GM18861 (cell line): ENCODE results near the gene HCRTR1.

Experiments used
- ATAC-seq: cut with Tn5 transposase; IDR thresholded peaks from one replicate; pipeline ENCODE4 v1.9.1; 2021; ENCODE audit not compliant: unreplicated experiment

Gene HCRTR1

DNA sequence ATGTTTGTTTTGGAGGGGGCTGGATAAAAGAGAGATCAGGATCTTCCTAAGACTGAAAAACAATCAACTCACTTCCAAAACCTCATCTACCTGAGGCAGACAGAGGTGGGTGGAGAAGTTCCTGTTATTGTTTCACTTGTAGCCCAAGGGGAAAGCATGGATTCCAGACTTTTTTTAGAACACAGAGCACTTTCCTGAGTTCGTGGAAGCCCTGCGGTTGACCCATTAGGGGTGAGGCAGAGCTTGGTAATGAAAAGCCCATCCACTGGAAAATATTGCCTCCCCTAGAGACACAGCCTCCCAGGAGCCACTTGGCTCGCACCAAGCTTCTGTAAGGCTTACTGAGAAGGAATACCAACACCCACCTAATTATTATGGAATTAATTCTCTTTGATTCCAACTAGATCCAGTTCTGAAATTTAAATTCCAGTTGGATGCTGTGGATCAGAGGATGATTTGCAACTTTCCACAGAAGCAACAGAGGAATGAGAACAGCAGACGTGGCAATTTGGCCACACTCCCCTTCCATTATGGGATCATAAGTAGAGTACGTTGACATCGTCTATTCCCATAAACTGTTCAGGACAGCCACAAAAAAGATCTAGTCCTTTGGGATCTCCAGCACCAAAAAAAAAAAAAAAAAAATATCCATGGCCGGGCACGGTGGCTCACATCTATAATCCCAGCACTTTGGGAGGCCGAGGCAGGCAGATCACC lies 31.3 kb downstream of the HCRTR1 start:
- no peak for ATAC-seq

DNA sequence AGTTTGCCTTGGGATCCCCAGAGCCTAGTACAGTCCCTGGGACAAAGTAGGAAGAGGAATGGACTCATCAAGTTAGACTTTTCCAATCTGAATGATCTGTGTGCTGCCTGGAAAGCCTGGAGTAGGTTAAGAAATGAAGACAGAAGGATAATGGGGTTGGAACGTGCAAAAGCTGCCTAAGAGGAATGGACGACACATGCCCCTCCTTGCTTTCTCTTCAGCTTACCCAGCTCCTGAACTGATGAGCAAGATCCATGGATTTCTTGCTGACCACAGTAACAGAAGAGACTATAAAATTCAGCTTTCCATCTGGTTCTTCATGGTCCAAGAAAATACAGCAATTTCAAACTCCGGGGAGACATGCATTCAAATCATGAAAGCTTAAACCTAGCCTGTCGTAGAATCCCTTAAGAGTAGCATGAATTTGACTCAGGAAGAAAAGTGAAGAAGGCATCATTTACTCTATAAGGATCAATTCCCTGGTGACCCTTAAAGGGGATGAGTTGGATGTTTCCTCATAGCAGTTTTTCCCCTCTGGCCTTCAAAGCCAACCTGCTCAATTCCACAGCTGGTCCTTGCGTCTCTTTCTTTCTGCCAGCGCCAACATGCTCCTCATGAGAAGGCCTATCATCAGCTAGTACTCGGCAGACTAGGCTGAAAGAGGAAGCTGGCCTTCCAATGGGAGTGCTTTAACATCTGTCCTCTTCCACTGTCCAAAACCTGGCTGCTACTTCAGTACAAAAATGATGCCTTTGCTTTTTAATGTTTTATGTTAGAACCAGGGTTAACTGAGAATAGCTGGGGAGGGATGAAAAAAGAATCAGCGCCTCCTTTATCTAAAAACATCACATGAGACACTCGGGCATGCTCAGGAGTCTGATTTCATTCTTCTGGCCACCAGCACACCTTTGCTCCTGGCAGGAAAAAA lies 32.9 kb downstream of the HCRTR1 start:
- ATAC-seq = no peak

DNA sequence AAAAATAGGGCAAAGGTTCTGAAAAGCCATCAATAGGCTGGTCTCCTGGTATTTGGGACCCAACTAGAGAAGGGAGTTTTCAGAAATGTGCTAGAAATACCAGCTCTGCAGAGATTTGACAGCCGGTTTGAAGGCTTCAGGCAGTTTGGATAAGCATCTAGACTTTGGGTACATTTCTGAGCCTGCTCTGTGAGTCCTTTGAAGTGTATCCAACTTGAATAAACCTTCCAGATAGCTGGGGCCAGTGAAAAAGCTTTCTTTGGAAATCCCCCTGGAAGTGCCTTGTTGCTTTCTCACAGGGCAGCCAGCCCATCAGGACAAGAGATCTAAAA lies 33.6 kb downstream of the HCRTR1 start:
- no peak for ATAC-seq

DNA sequence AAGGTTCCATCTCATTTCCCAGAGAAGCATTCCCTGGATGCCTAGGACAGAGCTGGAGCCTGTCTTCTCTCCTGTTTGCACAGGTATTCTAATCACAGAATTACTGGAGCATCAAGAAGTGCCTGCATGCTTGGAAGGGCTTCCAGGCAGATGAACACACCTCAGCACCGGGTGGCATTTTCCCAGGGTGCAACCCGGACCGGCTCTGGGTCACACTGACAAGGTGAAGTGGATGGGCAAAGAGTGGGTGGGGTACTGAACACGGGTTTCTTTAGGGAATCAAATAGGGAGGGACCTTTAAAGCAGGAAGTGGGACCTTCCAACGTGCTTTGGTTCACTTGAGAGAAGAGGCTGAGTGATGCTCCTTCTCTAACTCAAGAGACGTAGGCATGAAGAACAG lies 34.3 kb downstream of the HCRTR1 start:
- no peak for ATAC-seq

DNA sequence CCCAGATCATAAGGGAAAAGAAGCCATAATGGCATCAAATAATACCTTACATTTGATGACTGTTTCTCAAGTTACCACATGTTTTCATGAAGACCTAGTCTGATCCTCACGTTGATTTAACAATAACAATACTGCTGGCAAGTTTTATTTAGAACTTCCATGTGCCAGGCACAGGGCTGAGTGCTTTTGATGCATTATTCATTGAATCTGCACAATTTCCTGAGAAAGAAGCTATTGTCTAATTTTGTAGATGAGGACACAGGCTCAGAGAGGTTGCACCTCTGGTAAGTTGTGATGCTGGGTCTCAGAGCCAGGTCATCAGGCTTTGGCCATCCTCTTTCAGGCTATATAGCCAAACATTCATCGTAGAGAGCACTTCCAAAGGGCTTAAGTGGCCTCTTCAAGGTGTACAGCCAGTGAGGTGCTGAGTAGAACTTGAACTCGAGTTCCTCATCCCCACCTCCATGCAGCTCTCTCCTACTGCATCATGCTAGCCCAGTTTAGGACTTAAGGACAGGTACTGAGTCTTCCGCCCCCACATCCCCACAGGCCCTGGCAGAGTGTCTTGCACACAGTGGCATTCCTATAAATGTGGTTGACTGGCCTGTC lies 35.5 kb downstream of the HCRTR1 start:
- ATAC-seq = no peak

DNA sequence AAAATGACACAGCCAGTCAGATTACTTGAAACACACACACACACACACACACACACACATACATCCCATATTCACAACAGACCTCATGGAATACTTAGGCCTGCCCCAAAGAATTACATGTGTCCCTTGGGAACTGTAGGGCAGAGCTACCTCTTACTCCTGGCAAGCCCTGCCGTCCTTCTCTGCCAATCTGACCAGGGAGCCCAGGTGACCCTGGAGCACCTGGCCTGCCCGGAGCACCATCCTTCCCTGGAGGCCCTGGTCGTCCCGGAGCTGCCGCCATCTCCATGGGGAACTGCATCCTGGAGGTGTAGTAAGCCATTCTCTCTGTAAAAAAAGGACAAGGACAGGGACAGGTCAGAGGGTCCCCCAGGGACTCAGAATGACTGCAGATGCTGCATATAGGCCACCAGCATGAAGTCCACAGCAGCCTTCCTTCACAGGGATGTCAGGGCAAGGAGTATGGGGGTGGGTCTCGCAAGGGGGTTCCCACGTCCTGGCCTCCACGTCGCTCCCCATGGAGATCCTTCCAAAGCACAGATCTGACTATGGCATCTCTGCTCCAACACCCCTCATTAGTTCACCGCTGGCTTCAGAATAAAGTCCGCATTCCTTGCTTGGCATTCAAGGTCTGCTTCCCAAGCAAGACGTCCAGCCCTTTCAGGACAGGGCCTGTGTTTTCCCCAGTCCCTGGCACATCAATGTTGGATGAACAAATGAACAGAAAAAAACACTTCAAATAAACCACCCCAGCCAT lies 36.4 kb downstream of the HCRTR1 start:
- no peak for ATAC-seq

DNA sequence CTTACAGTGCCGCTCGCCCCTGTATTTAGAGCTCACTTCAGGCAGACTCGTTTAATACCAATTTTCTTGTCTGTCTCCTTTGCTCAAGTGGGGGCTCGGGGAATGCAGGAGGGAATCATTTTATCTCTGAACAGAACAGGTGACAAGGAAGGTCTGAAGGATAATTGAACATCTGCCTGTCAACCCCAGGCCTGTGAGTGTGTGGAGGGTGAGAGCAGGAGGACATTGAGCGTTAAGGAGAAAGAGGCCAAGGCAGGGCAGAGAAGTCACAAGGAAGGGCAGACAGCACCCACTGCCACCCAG lies 36.9 kb downstream of the HCRTR1 start:
- ATAC-seq = no peak

DNA sequence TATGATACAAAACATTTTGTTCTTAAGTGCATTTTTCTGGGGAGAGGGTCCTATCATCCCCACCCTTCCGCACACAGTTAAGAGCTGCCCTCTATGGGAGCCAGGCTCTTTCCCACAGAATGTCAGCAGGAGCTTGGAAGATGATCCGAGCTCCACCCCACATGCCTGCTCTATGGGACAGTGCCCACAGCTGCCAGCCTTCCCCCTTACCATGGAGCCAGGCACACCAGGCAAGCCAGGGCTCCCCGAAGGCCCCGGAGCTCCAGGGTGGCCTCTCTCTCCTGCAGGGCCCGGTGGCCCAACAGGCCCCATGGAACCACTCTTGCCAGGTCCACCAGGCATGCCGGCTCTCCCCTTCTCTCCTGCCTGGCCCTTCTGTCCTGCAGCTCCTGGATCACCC lies 37.6 kb downstream of the HCRTR1 start:
- ATAC-seq = no peak

DNA sequence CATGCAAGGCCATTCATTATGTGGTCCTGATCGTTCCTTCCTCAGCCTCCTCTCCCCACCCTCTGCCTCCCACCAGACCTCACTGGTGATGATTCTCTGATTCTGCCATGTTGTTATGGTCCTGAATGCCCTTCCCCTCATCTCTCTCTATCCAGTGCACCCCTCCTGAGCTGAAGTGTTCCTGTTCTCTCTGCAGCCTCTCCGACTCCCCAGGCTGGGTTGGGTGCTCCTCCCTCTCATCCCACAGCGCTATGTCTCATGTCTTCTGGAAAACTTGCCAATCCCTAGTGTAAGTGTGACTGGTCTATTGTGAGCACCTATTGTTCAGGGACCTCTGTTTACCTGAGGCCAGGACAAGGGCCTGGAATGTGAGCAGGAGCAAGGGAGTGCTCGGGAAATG lies 38.3 kb downstream of the HCRTR1 start:
- no peak for ATAC-seq

DNA sequence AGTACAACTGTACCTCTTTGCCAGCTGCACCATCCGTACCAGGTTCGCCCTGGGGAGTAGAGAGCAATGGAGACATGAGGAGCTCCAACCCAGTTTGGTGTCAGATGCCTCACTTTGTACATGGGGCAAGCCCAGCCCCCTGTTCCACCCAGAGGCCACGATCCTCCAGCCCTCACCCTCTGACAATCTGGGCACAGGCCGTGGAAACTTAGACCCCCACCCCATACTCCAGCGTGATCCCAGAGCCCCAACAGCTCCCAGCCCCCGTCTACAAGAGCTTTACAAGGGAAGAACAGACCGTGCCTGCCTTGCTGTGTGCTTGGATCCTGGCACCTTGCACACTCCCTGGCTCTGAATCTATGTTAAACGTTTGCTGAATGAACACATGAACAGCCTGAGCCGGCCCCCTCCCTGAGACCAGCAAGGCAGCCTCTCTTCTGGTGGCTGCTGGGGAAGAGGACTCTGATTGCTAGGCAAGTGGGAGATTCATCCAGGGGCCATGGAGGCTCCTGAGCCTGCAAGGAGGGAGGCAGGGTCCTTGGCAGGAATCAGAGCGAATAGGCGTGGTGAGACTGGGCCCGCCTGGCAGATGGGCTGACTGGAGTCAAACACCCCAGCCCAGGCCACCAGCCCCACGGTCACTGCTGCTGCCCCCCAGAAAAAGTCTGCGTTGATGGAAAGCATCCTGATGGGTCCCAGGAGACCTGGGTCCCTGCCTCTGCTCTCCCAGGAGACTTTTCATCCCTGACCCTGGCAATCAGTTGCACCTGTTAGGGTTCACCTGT lies 39.7 kb downstream of the HCRTR1 start:
- no peak for ATAC-seq

DNA sequence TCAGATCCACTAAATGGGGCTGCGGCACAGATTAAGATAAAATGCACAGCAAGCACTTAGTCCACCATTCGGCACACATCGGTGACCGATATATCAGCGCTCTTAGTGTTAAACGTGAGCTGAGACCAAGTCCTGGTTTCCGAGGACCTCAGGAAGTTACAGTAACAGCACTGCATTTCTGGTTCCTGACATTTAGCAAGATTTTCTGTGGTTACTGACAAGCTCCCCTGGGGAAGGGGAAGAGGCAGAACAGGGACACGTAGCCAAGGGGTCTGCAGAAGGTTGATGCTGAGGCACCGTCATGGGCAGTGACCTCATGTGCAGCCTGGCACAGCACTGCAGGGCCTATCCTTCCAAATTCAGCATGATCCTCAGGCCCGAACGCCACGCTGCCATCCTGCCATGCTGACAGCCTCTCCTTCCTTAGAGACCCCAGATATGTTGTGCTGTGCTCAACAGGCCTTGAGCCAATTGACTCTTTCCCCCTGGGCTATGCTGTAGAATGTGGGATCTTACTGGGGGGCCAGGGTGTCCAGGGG lies 40.6 kb downstream of the HCRTR1 start:
- no peak for ATAC-seq

DNA sequence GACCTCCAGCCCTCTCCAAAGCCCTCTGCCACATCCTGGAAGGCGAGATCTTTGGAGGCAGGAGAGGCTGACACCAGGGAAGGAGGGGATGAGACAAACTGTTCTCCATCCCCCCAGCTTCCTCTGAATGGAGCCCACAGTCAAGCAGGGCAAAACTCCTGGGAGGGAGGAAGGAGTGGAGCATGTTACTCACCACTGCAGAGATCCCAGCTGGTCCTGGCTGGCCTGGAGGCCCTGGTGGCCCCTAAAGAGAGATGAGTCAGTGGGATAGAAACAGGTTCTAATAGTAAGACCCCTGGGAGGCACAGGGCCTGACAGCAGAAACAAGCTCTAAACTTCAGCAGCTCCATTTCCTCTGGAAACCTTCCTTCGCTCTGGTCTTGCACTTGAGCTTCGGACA lies 41.2 kb downstream of the HCRTR1 start:
- ATAC-seq = no peak

DNA sequence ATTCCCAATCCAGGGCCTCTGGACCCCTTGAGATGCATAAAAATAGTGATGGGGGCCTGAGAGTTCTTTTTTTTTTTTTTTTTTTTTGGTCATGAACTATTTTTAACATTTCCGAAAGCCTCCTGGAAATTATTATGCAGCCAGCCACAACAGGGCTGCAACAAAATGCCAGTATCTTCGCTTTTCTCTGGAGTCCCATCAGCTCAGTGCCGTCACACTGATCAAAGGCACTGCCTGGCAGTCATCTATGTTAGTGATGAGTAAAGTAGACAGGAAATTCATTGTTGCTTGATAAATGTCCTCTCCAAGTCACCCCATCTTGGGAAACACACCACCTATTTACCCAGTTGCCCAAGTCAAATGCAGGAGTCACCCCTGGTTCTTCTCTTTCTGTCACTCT lies 42.4 kb downstream of the HCRTR1 start:
- ATAC-seq = no peak

DNA sequence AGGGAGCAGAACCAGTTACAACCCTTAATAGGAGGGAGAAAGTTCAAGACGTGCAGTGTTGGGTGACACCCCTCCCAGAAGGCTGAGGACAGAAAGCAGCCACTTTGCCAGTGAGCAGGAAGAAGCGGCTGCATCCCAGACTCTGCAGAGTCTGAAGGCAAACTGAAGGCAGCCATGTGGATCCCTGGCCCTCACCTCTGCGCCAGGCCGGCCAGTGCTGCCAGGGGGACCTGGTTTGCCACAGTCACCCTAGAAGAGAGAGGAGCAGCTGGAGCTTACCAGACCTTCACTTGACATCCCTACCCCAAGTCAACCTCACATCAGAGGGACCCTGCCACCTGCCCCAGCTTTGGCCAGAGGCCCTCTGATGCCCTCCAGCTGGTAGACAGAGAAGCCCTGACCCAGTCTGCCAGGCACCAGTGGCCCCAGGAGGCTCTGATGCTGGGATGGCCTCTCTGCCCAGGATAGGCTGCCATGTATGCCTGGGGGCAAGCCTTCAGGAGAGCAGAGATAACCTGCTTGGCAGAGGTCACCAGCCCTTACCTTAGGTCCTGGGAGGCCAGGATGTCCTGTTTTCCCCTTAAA lies 43.5 kb downstream of the HCRTR1 start:
- no peak for ATAC-seq

DNA sequence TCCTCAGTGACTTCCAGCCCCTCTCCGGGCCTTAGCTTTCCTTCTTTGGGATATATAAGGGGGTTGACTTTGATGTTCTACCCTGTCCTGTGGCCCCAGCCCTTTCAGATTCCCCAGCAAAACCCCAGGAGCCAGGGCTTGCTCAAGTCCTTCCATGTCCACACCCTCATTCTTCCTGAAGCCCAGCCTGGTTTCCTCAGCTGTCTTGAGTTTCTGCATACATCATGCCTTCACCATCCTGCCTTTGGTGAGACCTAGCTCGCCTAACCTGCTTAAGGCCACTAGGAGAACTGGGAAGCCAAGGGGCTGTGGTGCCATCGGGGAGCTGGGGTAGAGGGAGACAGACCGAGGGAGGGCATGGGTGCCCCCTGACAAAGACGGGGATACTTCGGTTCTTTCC lies 44.4 kb downstream of the HCRTR1 start:
- ATAC-seq = no peak

DNA sequence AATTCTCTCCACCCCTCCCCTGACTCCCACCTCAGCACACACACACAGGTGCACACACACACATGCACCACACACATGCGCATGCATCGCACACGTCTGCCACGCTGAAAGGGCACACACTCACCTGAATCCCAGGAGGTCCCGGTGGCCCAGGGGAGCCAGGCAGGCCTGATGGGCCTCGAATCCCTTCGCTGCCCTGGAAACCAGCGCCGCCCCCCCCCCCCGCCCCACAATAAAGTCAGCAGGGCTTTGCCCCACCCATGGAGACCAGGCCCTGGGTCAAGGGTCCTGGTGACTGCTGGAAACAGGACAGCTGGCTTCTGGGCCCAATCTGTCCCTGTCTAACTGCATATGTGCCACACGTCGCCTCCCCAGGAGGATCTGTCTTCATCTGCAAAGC lies 45.0 kb downstream of the HCRTR1 start:
- ATAC-seq = no peak

DNA sequence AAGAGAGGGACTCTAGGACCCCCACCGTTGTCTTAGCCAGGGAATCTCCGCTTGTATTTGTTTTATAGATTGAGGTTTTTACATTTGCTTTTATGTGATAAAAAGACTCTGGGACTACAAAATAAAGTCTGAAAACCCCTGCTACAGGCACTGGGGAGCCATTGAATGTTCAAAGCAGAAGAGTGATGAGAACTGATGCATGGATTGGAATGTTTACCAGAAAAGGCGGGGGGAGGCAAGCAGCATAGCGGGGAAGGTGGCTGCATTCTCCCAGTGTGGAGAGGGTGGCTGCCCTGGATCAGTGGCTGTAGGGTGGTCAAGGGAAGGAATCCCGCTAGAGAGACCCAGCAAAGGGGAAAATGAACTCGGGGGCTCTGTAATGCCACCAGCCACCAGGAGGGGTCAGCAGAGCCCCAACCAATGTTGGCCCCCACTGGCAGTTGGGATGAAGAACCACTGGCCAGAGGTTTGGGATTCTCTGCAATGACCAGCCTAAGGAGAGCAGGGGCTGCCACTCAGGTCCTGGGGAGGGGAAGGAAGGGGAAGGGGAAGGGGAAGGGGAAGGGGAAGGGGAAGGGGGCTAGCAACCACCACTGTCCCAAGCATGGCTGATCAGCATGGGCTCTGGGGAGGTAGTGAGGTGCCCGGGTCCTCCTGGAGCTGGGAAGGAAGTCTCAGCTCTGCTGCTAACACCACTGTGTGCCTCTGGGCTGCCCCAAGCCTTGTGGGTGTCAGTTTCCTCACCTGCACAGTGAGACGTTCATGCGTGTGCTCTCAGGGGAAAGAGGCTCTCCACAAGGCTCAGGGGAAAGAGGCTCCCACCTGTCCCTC lies 46.3 kb downstream of the HCRTR1 start:
- no peak for ATAC-seq

DNA sequence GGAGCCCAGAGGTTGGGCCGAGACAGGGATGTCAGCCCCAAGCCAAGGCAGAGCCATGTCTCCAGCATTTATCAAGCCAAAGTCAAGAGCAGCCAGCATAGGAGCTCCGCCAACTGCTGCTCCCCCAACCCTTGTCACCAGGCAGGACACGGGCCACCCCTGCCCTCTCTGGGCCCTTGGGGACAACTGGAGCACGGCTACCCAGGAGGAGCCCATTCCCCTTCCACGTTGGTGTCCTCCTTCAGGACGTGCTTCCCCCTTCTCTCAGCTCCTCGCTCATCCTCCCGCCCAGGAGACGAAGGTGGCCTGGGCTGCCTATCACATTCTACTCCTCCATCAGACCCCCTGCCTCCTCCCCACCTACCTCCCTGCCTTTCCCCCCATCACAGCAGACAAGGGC lies 47.0 kb downstream of the HCRTR1 start:
- ATAC-seq = no peak

DNA sequence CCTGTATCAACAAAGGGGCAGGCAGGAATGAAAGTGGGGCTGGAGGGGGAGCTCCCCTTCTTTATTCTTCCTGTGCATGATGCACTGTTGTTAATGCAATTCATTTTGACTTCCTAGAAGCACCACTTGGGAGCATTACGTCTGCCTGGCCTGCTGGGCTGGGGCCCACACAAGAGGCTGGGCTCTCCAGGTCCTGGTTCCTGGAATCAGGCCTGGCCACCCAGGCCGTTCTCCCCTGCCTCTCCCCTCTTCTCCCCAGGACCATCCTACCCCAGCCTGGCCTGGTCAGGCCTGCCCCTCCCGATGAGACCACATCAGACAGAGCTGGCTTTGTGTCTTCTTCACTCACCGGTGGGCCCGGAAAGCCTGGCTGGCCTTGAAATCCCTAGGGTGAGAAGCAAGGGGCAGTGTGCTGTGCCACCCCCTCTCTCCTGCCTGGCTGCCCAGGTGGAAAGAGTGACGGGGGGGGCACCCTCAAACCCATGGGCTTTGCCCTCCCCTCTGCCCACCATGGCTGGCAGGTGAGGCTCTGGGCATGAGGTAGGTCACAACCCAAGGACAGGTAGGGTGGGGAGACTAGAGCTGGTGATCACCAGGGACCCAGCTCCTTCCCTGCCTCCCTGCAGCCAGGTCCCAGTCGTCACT lies 47.9 kb downstream of the HCRTR1 start:
- no peak for ATAC-seq
